CD4-positive, CD25-positive, alpha-beta regulatory T cell (primary cell): ENCODE results near the gene ASMTL. TPM values are rescaled to one million over a fixed set of nuclear protein-coding genes. Genes with fewer than 3 reads are reported as not detected.
"Not testable (repeated sequence)": the region's sequence is repeated elsewhere in the genome, so short reads cannot be mapped to it uniquely, and the experiment has no call there.

ENCODE experiments used
- ATAC-seq, 2 donors: fragments of 150-1000 bp; cut with Tn5 transposase; one replicate each; pipeline ENCODE4 v1.10.0; 2021; ENCODE audit warnings: low read depth in 2 of 2, moderate number of reproducible peaks in 2 of 2, moderate library complexity in 1 of 2
- DNase-seq, 3 donors: peaks; one replicate each; pipeline versions ENCODE4 v3.0.0 to v3.0.0-alpha.2; 2012 to 2022; ENCODE audit warnings: mixed read lengths in 1 of 3
- H3K27ac ChIP-seq: one replicate; pipeline ENCODE4 v1.7.0; 2013; ENCODE audit warnings: mild to moderate bottlenecking, low read length; ENCODE audit not compliant: insufficient read depth, poor library complexity, severe bottlenecking
- H3K27me3 ChIP-seq: one replicate; pipeline ENCODE4 v1.7.0; 2013; ENCODE audit warnings: low read length; ENCODE audit not compliant: control insufficient read depth, insufficient read depth
- H3K36me3 ChIP-seq: one replicate; pipeline ENCODE4 v1.7.0; 2013; ENCODE audit warnings: mild to moderate bottlenecking, low read length, moderate library complexity; ENCODE audit not compliant: control insufficient read depth, insufficient read depth
- H3K4me1 ChIP-seq: 2 replicates; pipeline ENCODE4 v1.7.0; 2013; ENCODE audit warnings: mild to moderate bottlenecking, low read length; ENCODE audit not compliant: insufficient read depth, control insufficient read depth, poor library complexity, severe bottlenecking
- H3K4me3 ChIP-seq: one replicate; pipeline ENCODE4 v1.7.0; 2013; ENCODE audit warnings: low read depth, mild to moderate bottlenecking, low read length, moderate library complexity
- H3K9me3 ChIP-seq, 2 experiments: 1 replicate in 1 of 2; 2 replicates in 1 of 2; pipeline ENCODE4 v1.7.0; 2013; ENCODE audit warnings: low read length in 2 of 2, mild to moderate bottlenecking in 1 of 2, moderate library complexity in 1 of 2; ENCODE audit not compliant: control insufficient read depth in 2 of 2
- H3K27ac Mint-ChIP-seq, 3 donors: one replicate each; pipeline ENCODE4 v1.8.0; 2020 to 2022; ENCODE audit warnings: mild to moderate bottlenecking in 3 of 3, mixed read lengths in 3 of 3, moderate library complexity in 2 of 3
- H3K27me3 Mint-ChIP-seq: one replicate; pipeline ENCODE4 v1.8.0; 2022; ENCODE audit warnings: mild to moderate bottlenecking, mixed read lengths
- H3K36me3 Mint-ChIP-seq: one replicate; pipeline ENCODE4 v1.8.0; 2020; ENCODE audit warnings: mixed read lengths
- H3K4me1 Mint-ChIP-seq, 4 donors: one replicate each; pipeline ENCODE4 v1.8.0; 2020 to 2022; ENCODE audit warnings: mixed read lengths in 4 of 4, mild to moderate bottlenecking in 1 of 4
- H3K4me3 Mint-ChIP-seq, 4 donors: one replicate each; pipeline ENCODE4 v1.8.0; 2020 to 2022; ENCODE audit warnings: mild to moderate bottlenecking in 4 of 4, mixed read lengths in 4 of 4, moderate library complexity in 3 of 4
- H3K9me3 Mint-ChIP-seq, 7 donors: one replicate each; pipeline ENCODE4 v1.8.0; 2020 to 2022; ENCODE audit warnings: mixed read lengths in 7 of 7, mild to moderate bottlenecking in 3 of 7, moderate library complexity in 2 of 7
- polyA plus RNA-seq, 4 donors: library from polyadenylated mRNA; unstranded; fragments of 300-500 nt; fragmentation: Illumina TruSeq; gene quantifications; one replicate each; pipeline ENCODE4 v1.2.3, GENCODE V29; 2021
- total RNA-seq: library from RNA; stranded (reverse); gene quantifications from one replicate; pipeline ENCODE4 v1.2.3, GENCODE V29; 2022

Gene ASMTL
- total and polyA plus RNA-seq, 5 donors from 2014 or later: 32.1 to 50.1 (median 44.6) TPM

DNA sequence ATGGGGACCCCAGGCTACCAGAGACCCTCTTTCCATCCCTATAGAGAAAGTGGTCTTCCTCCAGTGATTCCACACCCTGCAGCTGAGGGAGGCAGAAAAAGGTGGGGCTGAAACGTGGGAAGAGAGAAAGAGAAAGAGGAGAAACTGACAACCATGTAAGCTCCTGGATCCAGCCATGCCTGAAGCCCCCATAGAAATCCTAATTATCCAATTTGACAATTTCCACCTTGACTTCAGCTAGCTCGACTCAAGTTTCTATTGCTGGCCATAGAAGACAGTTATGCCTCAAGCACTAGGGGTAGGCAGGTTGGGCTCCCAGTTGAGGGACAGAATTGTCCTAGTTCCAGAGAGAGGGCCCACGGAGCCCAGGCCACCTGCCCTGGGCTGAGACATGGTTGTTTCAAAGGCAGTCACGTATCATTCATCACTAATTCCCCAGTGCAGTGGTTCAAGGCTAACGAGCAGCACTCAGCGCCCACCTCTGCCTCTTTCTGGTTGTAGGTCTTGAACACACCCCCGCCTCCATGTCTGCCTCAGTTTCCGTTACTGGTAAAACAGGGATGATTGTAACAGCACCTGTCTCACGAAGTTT, 39.8 kb upstream of the ASMTL start:
- ATAC-seq (no peak), DNase-seq (peak in 1 of 3 donors; percentile 21)
- no peaks in the 10 kb centered on the region for H3K9me3 ChIP-seq
- no peaks in the 10 kb centered on the region for H3K27me3 ChIP-seq
- peak overlapping the region in 1 of 4 donors; percentile 29 for H3K4me3 Mint-ChIP-seq
- H3K9me3 Mint-ChIP-seq: peaks cover 0 to 3% (median 0%) of the 10 kb centered on the region in 7 donors
- peaks cover 47% of the 10 kb centered on the region for H3K36me3 ChIP-seq
- H3K27me3 Mint-ChIP-seq: no peaks in the 10 kb centered on the region
- peaks cover 5 to 54% (median 11%) of the 10 kb centered on the region in 4 donors for H3K4me1 Mint-ChIP-seq
- H3K36me3 Mint-ChIP-seq: peaks cover 36% of the 10 kb centered on the region
- H3K4me3 ChIP-seq: no peak overlapping the region
- no peak overlapping the region for H3K27ac ChIP-seq
- H3K27ac Mint-ChIP-seq: peak overlapping the region in 2 of 3 donors; percentile 36 to 47
- peaks cover 3% of the 10 kb centered on the region for H3K4me1 ChIP-seq

DNA sequence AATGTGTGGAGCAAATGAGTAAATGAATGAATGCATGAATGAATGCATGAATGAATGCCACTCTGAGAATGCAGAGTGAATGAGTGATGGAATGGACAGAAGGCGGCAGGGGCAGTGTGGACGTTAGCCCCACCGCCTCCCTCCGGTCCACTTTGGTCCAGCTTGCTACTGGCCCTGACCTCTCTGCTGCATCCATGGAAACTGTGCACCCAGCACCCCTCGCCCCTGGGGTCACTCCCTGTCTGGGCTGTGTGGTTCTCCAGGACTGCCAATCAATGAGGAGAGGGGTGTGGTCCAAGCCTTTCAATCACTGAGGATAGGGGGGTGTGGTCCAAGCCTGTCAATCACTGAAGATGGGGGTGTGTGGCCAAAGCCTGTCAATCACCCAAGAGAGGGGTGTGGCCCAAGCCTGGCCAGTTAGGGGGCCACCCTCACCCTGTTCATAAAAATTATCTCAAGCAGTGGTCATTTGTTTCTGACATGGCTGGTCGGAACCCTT, 39.2 kb upstream of the ASMTL start:
- H3K27me3 Mint-ChIP-seq: no peaks in the 10 kb centered on the region
- Histone ChIP-seq H3K9me3 (no peaks in the 10 kb centered on the region), H3K36me3 (peaks cover 52% of the 10 kb centered on the region), H3K4me1 (peaks cover 3% of the 10 kb centered on the region), H3K4me3 (no peak overlapping the region), H3K27me3 (no peaks in the 10 kb centered on the region), H3K27ac (no peak overlapping the region)
- H3K36me3 Mint-ChIP-seq: peaks cover 42% of the 10 kb centered on the region
- peaks cover 0 to 3% (median 0%) of the 10 kb centered on the region in 7 donors for H3K9me3 Mint-ChIP-seq
- peak in 2 of 3 donors; percentile 69 to 84 for DNase-seq
- peaks cover 5 to 54% (median 13%) of the 10 kb centered on the region in 4 donors for H3K4me1 Mint-ChIP-seq
- H3K4me3 Mint-ChIP-seq: peak overlapping the region in 1 of 4 donors; percentile 29
- H3K27ac Mint-ChIP-seq: peak overlapping the region; percentile 36 to 56 (median 47)
- ATAC-seq: peak; percentile 70 to 77

- H3K4me3 ChIP-seq, ATAC-seq, H3K27me3 ChIP-seq, H3K27ac ChIP-seq, H3K9me3 ChIP-seq, H3K27me3 Mint-ChIP-seq, H3K9me3 Mint-ChIP-seq, H3K4me3 Mint-ChIP-seq, H3K4me1 ChIP-seq, DNase-seq: not testable (repeated sequence)
- H3K36me3 ChIP-seq: peaks cover 54% of the 10 kb centered on the region
- H3K36me3 Mint-ChIP-seq: peaks cover 47% of the 10 kb centered on the region
- H3K27ac Mint-ChIP-seq: peak overlapping the region in 1 of 3 donors; percentile 47
- H3K4me1 Mint-ChIP-seq: peaks cover 5 to 48% (median 14%) of the 10 kb centered on the region in 4 donors
These were observed 38.5 kb upstream of the ASMTL start for GRCh38 chrX:1491248-1491647.

DNA sequence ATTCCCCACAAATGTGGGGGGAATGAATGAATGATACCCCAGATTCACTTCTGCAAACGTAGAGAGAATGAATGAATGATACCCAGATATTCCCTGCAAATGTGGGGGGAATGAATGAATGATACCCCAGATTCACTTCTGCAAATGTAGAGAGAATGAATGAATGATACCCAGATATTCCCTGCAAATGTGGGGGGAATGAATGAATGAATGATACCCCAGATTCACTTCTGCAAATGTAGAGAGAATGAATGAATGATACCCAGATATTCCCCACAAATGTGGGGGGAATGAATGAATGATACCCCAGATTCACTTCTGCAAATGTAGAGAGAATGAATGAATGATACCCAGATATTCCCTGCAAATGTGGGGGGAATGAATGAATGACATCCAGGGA, 38.0 kb upstream of the ASMTL start:
- not testable (repeated sequence) for H3K4me3 ChIP-seq, H3K27ac ChIP-seq, DNase-seq, H3K4me3 Mint-ChIP-seq, H3K27me3 Mint-ChIP-seq, H3K4me1 ChIP-seq, H3K9me3 Mint-ChIP-seq, H3K27ac Mint-ChIP-seq, ATAC-seq, H3K27me3 ChIP-seq, H3K9me3 ChIP-seq
- peaks cover 54% of the 10 kb centered on the region for H3K36me3 ChIP-seq
- Mint-ChIP-seq H3K36me3 (peaks cover 51% of the 10 kb centered on the region), H3K4me1 (peaks cover 5 to 43% (median 15%) of the 10 kb centered on the region in 4 donors)

- Mint-ChIP-seq H3K4me1 (peaks cover 5 to 35% (median 15%) of the 10 kb centered on the region in 4 donors), H3K36me3 (peaks cover 46% of the 10 kb centered on the region)
- H3K27me3 ChIP-seq, H3K9me3 Mint-ChIP-seq, H3K27ac Mint-ChIP-seq, H3K27ac ChIP-seq, DNase-seq, H3K9me3 ChIP-seq, ATAC-seq, H3K4me3 Mint-ChIP-seq, H3K4me3 ChIP-seq, H3K27me3 Mint-ChIP-seq, H3K4me1 ChIP-seq: not testable (repeated sequence)
- H3K36me3 ChIP-seq: peaks cover 58% of the 10 kb centered on the region
These were observed 36.6 kb upstream of the ASMTL start for GRCh38 chrX:1489354-1489753.

- H3K27me3 ChIP-seq: no peaks in the 10 kb centered on the region
- Mint-ChIP-seq H3K4me1 (peaks cover 10 to 35% (median 20%) of the 10 kb centered on the region in 4 donors), H3K27ac (peak overlapping the region in 1 of 3 donors; percentile 41), H3K4me3 (no peak overlapping the region), H3K36me3 (peaks cover 46% of the 10 kb centered on the region), H3K9me3 (peaks cover 0 to 3% (median 0%) of the 10 kb centered on the region in 7 donors), H3K27me3 (no peaks in the 10 kb centered on the region)
- H3K36me3 ChIP-seq: peaks cover 55% of the 10 kb centered on the region
- no peaks in the 10 kb centered on the region for H3K9me3 ChIP-seq
- no peak overlapping the region for H3K27ac ChIP-seq
- DNase-seq (no peak), ATAC-seq (no peak)
- no peak overlapping the region for H3K4me3 ChIP-seq
- peaks cover 10% of the 10 kb centered on the region for H3K4me1 ChIP-seq
These were observed 36.0 kb upstream of the ASMTL start for GRCh38 chrX:1488745-1489144.

DNA sequence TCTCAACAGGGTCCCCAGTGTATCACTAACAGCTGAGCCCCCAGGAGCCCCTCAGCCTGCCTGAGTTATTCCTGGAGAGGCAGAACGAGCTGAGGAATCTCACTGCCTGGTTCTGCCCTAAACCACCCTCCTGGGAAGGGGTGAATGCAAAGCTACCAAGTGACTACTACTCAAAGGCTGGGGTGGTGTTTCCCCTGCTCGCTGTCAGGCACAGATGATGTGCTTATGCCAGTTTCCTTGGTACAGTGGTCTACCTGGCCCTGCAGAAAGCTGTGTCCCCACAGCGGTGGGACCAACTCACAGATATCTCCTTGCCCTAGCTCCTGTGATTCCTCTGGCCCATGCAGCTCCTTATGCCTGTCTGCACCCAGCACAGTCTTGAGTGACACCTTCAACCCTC, 35.4 kb upstream of the ASMTL start:
- Mint-ChIP-seq H3K27ac (peak overlapping the region in 2 of 3 donors; percentile 41 to 55), H3K4me1 (peaks cover 7 to 31% (median 20%) of the 10 kb centered on the region in 4 donors), H3K4me3 (no peak overlapping the region), H3K36me3 (peaks cover 42% of the 10 kb centered on the region), H3K27me3 (no peaks in the 10 kb centered on the region), H3K9me3 (peaks cover 0 to 3% (median 0%) of the 10 kb centered on the region in 7 donors)
- ATAC-seq (no peak), DNase-seq (no peak)
- H3K27me3 ChIP-seq: no peaks in the 10 kb centered on the region
- no peak overlapping the region for H3K4me3 ChIP-seq
- no peaks in the 10 kb centered on the region for H3K9me3 ChIP-seq
- no peak overlapping the region for H3K27ac ChIP-seq
- H3K4me1 ChIP-seq: peaks cover 11% of the 10 kb centered on the region
- H3K36me3 ChIP-seq: peaks cover 53% of the 10 kb centered on the region

DNA sequence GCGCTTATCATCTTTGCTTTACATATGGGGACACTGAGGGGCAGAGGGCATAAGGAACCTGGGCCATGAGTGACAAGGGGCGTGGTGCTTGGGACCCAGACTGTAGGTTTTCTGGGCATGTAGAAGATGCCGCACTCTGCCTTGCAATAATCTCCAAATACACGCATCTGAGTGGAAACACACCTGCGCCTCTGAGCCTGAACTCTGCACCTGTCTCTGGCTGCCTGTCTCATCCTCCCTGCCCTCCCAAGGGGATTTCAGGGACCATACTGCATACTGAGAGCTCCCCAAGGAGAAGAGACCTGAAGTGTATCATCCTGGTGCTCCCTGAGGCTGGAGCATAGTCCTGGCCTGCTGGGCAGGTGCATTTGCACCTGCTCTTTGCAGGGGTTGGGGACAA, 34.7 kb upstream of the ASMTL start:
- H3K27ac Mint-ChIP-seq: peak overlapping the region in 2 of 3 donors; percentile 8 to 25
- H3K9me3 ChIP-seq: no peaks in the 10 kb centered on the region
- H3K9me3 Mint-ChIP-seq: peaks cover 0 to 3% (median 0%) of the 10 kb centered on the region in 7 donors
- peaks cover 7 to 30% (median 19%) of the 10 kb centered on the region in 4 donors for H3K4me1 Mint-ChIP-seq
- H3K27me3 ChIP-seq: no peaks in the 10 kb centered on the region
- peaks cover 2% of the 10 kb centered on the region for H3K27me3 Mint-ChIP-seq
- H3K4me3 ChIP-seq: no peak overlapping the region
- DNase-seq: no peak
- peak overlapping the region in 1 of 4 donors; percentile 64 for H3K4me3 Mint-ChIP-seq
- H3K27ac ChIP-seq: no peak overlapping the region
- no peak for ATAC-seq
- peaks cover 11% of the 10 kb centered on the region for H3K4me1 ChIP-seq
- H3K36me3 ChIP-seq: peaks cover 52% of the 10 kb centered on the region
- peaks cover 37% of the 10 kb centered on the region for H3K36me3 Mint-ChIP-seq
